ENCODE results near the gene CPM. TPM values are rescaled to one million over a fixed set of nuclear protein-coding genes. Genes with fewer than 3 reads are reported as not detected.
"Not testable (repeated sequence)": the region's sequence is repeated elsewhere in the genome, so short reads cannot be mapped to it uniquely, and the experiment has no call there.

CPM gene
- total RNA-seq, 2 experiments from 2014 or later = 3.8 to 13.0 TPM

GRCh38 chr12:68842784-68843567 lies 90.0 kb downstream of the CPM start:
- peaks cover 50% of the 10 kb centered on the region; the same call in 1 of the 2 replicates for H3K79me2 ChIP-seq (ENCODE audit: insufficient read depth, low read depth, low read length)
- BruUV-seq (replicated peaks) = no TSS peak
- H2AFZ ChIP-seq (ENCODE audit: low read length) = no peak overlapping the region
- CTCF ChIA-PET (ENCODE audit: unreplicated experiment) = no interaction called here
- TF ChIP-seq CTCF (conservative IDR thresholded peaks at IDR 0.05; ENCODE audit: low read length) (no peak), EZH2phosphoT487 (IDR thresholded peaks at IDR 0.05; ENCODE audit: borderline replicate concordance, low read depth, low read length) (no peak)
- H3K4me2 ChIP-seq (ENCODE audit: low read length) = no peak overlapping the region
- H3K27ac ChIP-seq (ENCODE audit: low read depth, low read length, poor library complexity, severe bottlenecking) = no peak overlapping the region
- no peaks in the 10 kb centered on the region for H3K9me3 ChIP-seq (ENCODE audit: low read length)
- H3K36me3 ChIP-seq (ENCODE audit: insufficient read depth, low read length) = peaks cover 76% of the 10 kb centered on the region
- H4K20me1 ChIP-seq (ENCODE audit: insufficient read depth, low read length) = peaks cover 24% of the 10 kb centered on the region
- DNase-seq (ENCODE audit: low spot score) = no peak
- H3K4me3 ChIP-seq (ENCODE audit: low read depth, low read length, poor library complexity, severe bottlenecking) = no peak overlapping the region
- POLR2A ChIA-PET = interaction anchor here (0.6 to 0.7 kb wide), 2 partner anchors 11 to 92 kb away, joined by 3 read pairs; no protein-coding TSS in a partner anchor
- H3K9me2 ChIP-seq (ENCODE audit: insufficient read depth, low read length) = no peaks in the 10 kb centered on the region
- intact Hi-C loops (cut with micrococcal nuclease; ENCODE audit: unreplicated experiment) = loop anchor here (10.0 kb wide), 1 partner anchor 488 kb away; no protein-coding TSS in a partner anchor
- no peaks in the 10 kb centered on the region for H3K4me1 ChIP-seq (ENCODE audit: insufficient read depth, low read length, poor library complexity, severe bottlenecking)

GRCh38 chr12:68842123-68842522 lies 90.8 kb downstream of the CPM start:
- no TSS peak for BruUV-seq (replicated peaks)
- H2AFZ ChIP-seq (ENCODE audit: low read length) = no peak overlapping the region
- H4K20me1 ChIP-seq (ENCODE audit: insufficient read depth, low read length) = peaks cover 27% of the 10 kb centered on the region
- H3K79me2 ChIP-seq (ENCODE audit: insufficient read depth, low read depth, low read length) = peaks cover 55% of the 10 kb centered on the region; the same call in 1 of the 2 replicates
- no peak for TF ChIP-seq CTCF (conservative IDR thresholded peaks at IDR 0.05; ENCODE audit: low read length)
- TF ChIP-seq EZH2phosphoT487 (IDR thresholded peaks at IDR 0.05; ENCODE audit: borderline replicate concordance, low read depth, low read length) = no peak
- intact Hi-C loops (cut with micrococcal nuclease; ENCODE audit: unreplicated experiment) = loop anchor here (10.0 kb wide), 1 partner anchor 487 kb away; no protein-coding TSS in a partner anchor
- no peaks in the 10 kb centered on the region for H3K9me3 ChIP-seq (ENCODE audit: low read length)
- H3K4me3 ChIP-seq (ENCODE audit: low read depth, low read length, poor library complexity, severe bottlenecking) = no peak overlapping the region
- DNase-seq (ENCODE audit: low spot score) = no peak
- H3K36me3 ChIP-seq (ENCODE audit: insufficient read depth, low read length) = peaks cover 85% of the 10 kb centered on the region
- H3K4me2 ChIP-seq (ENCODE audit: low read length) = no peak overlapping the region
- H3K27ac ChIP-seq (ENCODE audit: low read depth, low read length, poor library complexity, severe bottlenecking) = no peak overlapping the region
- POLR2A ChIA-PET = no interaction called here
- CTCF ChIA-PET (ENCODE audit: unreplicated experiment) = no interaction called here
- no peaks in the 10 kb centered on the region for H3K4me1 ChIP-seq (ENCODE audit: insufficient read depth, low read length, poor library complexity, severe bottlenecking)
- no peaks in the 10 kb centered on the region for H3K9me2 ChIP-seq (ENCODE audit: insufficient read depth, low read length)

- Histone ChIP-seq H3K36me3 (ENCODE audit: insufficient read depth, low read length) (peaks cover 89% of the 10 kb centered on the region), H3K4me2 (ENCODE audit: low read length) (no peak overlapping the region), H3K27ac (ENCODE audit: low read depth, low read length, poor library complexity, severe bottlenecking) (no peak overlapping the region), H3K79me2 (ENCODE audit: insufficient read depth, low read depth, low read length) (peaks cover 58% of the 10 kb centered on the region; the same call in 1 of the 2 replicates), H4K20me1 (ENCODE audit: insufficient read depth, low read length) (peaks cover 30% of the 10 kb centered on the region), H3K4me3 (ENCODE audit: low read depth, low read length, poor library complexity, severe bottlenecking) (no peak overlapping the region), H3K4me1 (ENCODE audit: insufficient read depth, low read length, poor library complexity, severe bottlenecking) (no peaks in the 10 kb centered on the region), H3K9me2 (ENCODE audit: insufficient read depth, low read length) (no peaks in the 10 kb centered on the region), H3K9me3 (ENCODE audit: low read length) (no peaks in the 10 kb centered on the region), H2AFZ (ENCODE audit: low read length) (no peak overlapping the region)
- intact Hi-C loops (cut with micrococcal nuclease; ENCODE audit: unreplicated experiment) = loop anchor here (10.0 kb wide), 1 partner anchor 487 kb away; no protein-coding TSS in a partner anchor
- ChIA-PET POLR2A (no interaction called here), CTCF (ENCODE audit: unreplicated experiment) (no interaction called here)
- DNase-seq (ENCODE audit: low spot score) = no peak
- no TSS peak for BruUV-seq (replicated peaks)
- no peak for TF ChIP-seq EZH2phosphoT487 (IDR thresholded peaks at IDR 0.05; ENCODE audit: borderline replicate concordance, low read depth, low read length)
- no peak for TF ChIP-seq CTCF (conservative IDR thresholded peaks at IDR 0.05; ENCODE audit: low read length)
These were observed 91.3 kb downstream of the CPM start for GRCh38 chr12:68841717-68842116.

- intact Hi-C loops (cut with micrococcal nuclease; ENCODE audit: unreplicated experiment) = loop anchor here (10.0 kb wide), 1 partner anchor 486 kb away; no protein-coding TSS in a partner anchor
- H3K27ac ChIP-seq (ENCODE audit: low read depth, low read length, poor library complexity, severe bottlenecking); H2AFZ ChIP-seq (ENCODE audit: low read length); H3K4me3 ChIP-seq (ENCODE audit: low read depth, low read length, poor library complexity, severe bottlenecking); POLR2A ChIA-PET; H3K9me2 ChIP-seq (ENCODE audit: insufficient read depth, low read length); H3K4me2 ChIP-seq (ENCODE audit: low read length); CTCF ChIA-PET (ENCODE audit: unreplicated experiment); DNase-seq (ENCODE audit: low spot score); H3K4me1 ChIP-seq (ENCODE audit: insufficient read depth, low read length, poor library complexity, severe bottlenecking); H3K9me3 ChIP-seq (ENCODE audit: low read length); BruUV-seq (replicated peaks): not testable (repeated sequence)
- Histone ChIP-seq H3K36me3 (ENCODE audit: insufficient read depth, low read length) (peaks cover 94% of the 10 kb centered on the region), H3K79me2 (ENCODE audit: insufficient read depth, low read depth, low read length) (peaks cover 64% of the 10 kb centered on the region; the same call in 1 of the 2 replicates), H4K20me1 (ENCODE audit: insufficient read depth, low read length) (peaks cover 30% of the 10 kb centered on the region)
These were observed 91.8 kb downstream of the CPM start for GRCh38 chr12:68841175-68841574.
